Endothelial cell of umbilical vein (primary cell): ENCODE results near the gene NUMA1. TPM values are rescaled to one million over a fixed set of nuclear protein-coding genes. Genes with fewer than 3 reads are reported as not detected.

Experiments
- BruUV-seq: library from RNA; stranded (reverse); fragments of 400-500 nt; replicated peaks from 2 replicates; lab custom pipeline; 2021; lab: Mats Ljungman, UMichigan
- CTCF ChIA-PET: fragments of 300-600, 350-600 bp; sonication (Branson Sonifier 250); formaldehyde crosslinking; loops from one replicate; lab custom pipeline; 2021; ENCODE audit warnings: antibody characterized with exemption, inconsistent platforms; lab: Charles Lee
- POLR2A ChIA-PET: fragments of 300-600, 350-600 bp; sonication (Branson Sonifier 250); formaldehyde crosslinking; loops from one replicate; lab custom pipeline; 2021; ENCODE audit warnings: antibody characterized with exemption, inconsistent platforms; lab: Charles Lee
- DNase-seq: peaks from one replicate; pipeline ENCODE4 v3.0.0-alpha.2; 2011; ENCODE audit warnings: low read depth, low spot score
- FAIRE-seq: peaks from 2 replicates; lab custom pipeline; 2011; peaks lifted over from hg19 to GRCh38; lab: Jason Lieb, UNC
- H2AFZ ChIP-seq: 2 replicates; pipeline ENCODE4 v1.6.0; 2012; ENCODE audit warnings: low read depth, low read length, control low read depth, inconsistent platforms
- H3K27ac ChIP-seq: 2 replicates; pipeline ENCODE4 v1.5.1; 2011; ENCODE audit warnings: low read depth, mild to moderate bottlenecking, control low read depth, low read length, moderate library complexity; ENCODE audit not compliant: insufficient read depth
- H3K27me3 ChIP-seq, 2 experiments: 2 replicates each; pipeline versions ENCODE4 v1.6.0 to v1.6.1; 2011; ENCODE audit warnings: low read length in 2 of 2, mixed read lengths in 1 of 2; ENCODE audit not compliant: control insufficient read depth in 2 of 2, insufficient read depth in 2 of 2
- H3K36me3 ChIP-seq, 2 experiments: 2 replicates in 1 of 2; 3 replicates in 1 of 2; pipeline ENCODE4 v1.5.1; 2011; ENCODE audit warnings: low read length in 2 of 2, mild to moderate bottlenecking in 1 of 2, moderate library complexity in 1 of 2; ENCODE audit not compliant: control insufficient read depth in 2 of 2, insufficient read depth in 2 of 2; ENCODE audit errors: extremely low read depth in 1 of 2
- H3K4me1 ChIP-seq: 3 replicates; pipeline ENCODE4 v1.5.1; 2011; ENCODE audit warnings: mild to moderate bottlenecking, low read length; ENCODE audit not compliant: control insufficient read depth, insufficient read depth; ENCODE audit errors: extremely low read depth
- H3K4me2 ChIP-seq: 2 replicates; pipeline ENCODE4 v1.6.1; 2011; ENCODE audit warnings: low read length, control low read depth, mixed read lengths; ENCODE audit not compliant: insufficient read depth
- H3K4me3 ChIP-seq, 3 experiments: fragments of 200-600 bp in 1 of 3; sonication (generic), shearing (Covaris generic) in 1 of 3; replicated peaks in 1 of 3; 2 replicates each; pipeline ENCODE4 v1.5.1; 2011 to 2016; ENCODE audit warnings: control low read depth in 3 of 3, low read length in 3 of 3, mild to moderate bottlenecking in 2 of 3, inconsistent platforms in 1 of 3, low read depth in 1 of 3, moderate library complexity in 1 of 3; ENCODE audit not compliant: insufficient read depth in 1 of 3
- H3K79me2 ChIP-seq: 2 replicates; pipeline ENCODE4 v1.6.0; 2012; ENCODE audit warnings: low read length, inconsistent platforms; ENCODE audit not compliant: control insufficient read depth, insufficient read depth
- H3K9ac ChIP-seq: replicated peaks from 2 replicates; pipeline ENCODE3; 2011; ENCODE audit warnings: low read length, control low read depth; ENCODE audit not compliant: insufficient read depth; ENCODE audit errors: extremely low read depth
- H3K9me1 ChIP-seq: replicated peaks from 3 replicates; pipeline ENCODE4 v1.6.0; 2011; ENCODE audit warnings: mild to moderate bottlenecking, low read length; ENCODE audit not compliant: control insufficient read depth, insufficient read depth; ENCODE audit errors: extremely low read depth
- H3K9me3 ChIP-seq: replicated peaks from 2 replicates; pipeline ENCODE4 v1.5.1; 2012; ENCODE audit warnings: low read length, inconsistent platforms; ENCODE audit not compliant: control insufficient read depth, insufficient read depth
- H4K20me1 ChIP-seq: replicated peaks from 2 replicates; pipeline ENCODE3; 2011; ENCODE audit warnings: mild to moderate bottlenecking, low read length; ENCODE audit not compliant: control insufficient read depth, insufficient read depth; ENCODE audit errors: extremely low read depth
- FOS ChIP-seq: IDR thresholded peaks from 2 replicates; pipeline ENCODE4 v1.6.1; 2011; ENCODE audit warnings: mild to moderate bottlenecking, low read length, moderate library complexity, borderline replicate concordance; ENCODE audit not compliant: insufficient read depth
- GATA2 ChIP-seq: IDR thresholded peaks from 2 replicates; pipeline ENCODE4 v1.7.0; 2011; ENCODE audit warnings: low read depth, mild to moderate bottlenecking, moderate library complexity, mixed read lengths, low read length; ENCODE audit not compliant: insufficient read length, insufficient read depth
- JUN ChIP-seq: IDR thresholded peaks from 2 replicates; pipeline ENCODE4 v1.6.1; 2011; ENCODE audit warnings: borderline replicate concordance, low read depth; ENCODE audit not compliant: insufficient read length, insufficient read depth
- POLR2A ChIP-seq: IDR thresholded peaks from 2 replicates; pipeline ENCODE4 v1.6.1; 2012; ENCODE audit warnings: low read depth, mild to moderate bottlenecking, control low read depth, low read length
- POLR2AphosphoS5 ChIP-seq: IDR thresholded peaks from 2 replicates; pipeline ENCODE4 v1.6.1; 2012; ENCODE audit warnings: low read depth, mild to moderate bottlenecking, control low read depth, low read length, moderate library complexity; ENCODE audit not compliant: insufficient read depth
- dilution Hi-C: fragments of 300-500 bp; cut with MboI; formaldehyde crosslinking; loops from one replicate; pipeline ENCODE4 v1.15.0; 2019; ENCODE audit warnings: low sequenced_read_pairs; ENCODE audit not compliant: extremely low pct_ligation_motif_present
- intact Hi-C: fragments of 100-400 bp; cut with micrococcal nuclease; formaldehyde crosslinking; loops from one replicate; pipeline ENCODE4 v1.10.0; 2022
- polyA plus RNA-seq, 4 experiments: library from polyadenylated mRNA; depleted of rRNA in 3 of 4; stranded (reverse) in 3 of 4; unstranded in 1 of 4; fragments of >200 nt; gene quantifications; 2 replicates each; pipeline versions ENCODE4 v1.2.1 to v1.2.3, GENCODE V29; 2011 to 2012; ENCODE audit warnings: missing spikeins in 1 of 4
- total RNA-seq: library from RNA; stranded (reverse); gene quantifications from 2 replicates; pipeline ENCODE4 v1.2.3, GENCODE V29; 2021

NUMA1 gene
- total and polyA plus RNA-seq, 2 donors (not counting 3 experiments of a cell fraction or from before 2014, with no cell fraction given), result 120 to 164 TPM

DNA sequence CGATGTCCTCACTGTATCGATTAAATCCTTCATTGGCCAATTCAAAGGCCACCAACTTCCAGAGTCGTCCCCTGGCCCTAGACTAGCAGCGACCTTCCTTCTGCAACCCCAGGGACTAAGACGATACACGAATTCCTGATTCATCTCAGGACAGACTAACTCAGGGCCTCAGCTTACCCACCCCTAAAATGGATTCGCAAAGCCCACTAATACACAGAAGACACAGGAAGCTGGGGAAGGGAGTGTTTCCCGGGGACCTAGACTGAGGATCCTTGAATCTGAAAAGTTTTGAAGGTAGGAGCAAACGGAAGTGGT lies 22.2 kb upstream of the NUMA1 start:
- Histone ChIP-seq H3K79me2 (peaks cover 29% of the 10 kb centered on the region), H3K4me2 (peak overlapping the region; percentile 78), H3K9me1 (no peaks in the 10 kb centered on the region), H4K20me1 (no peaks in the 10 kb centered on the region), H3K9me3 (no peaks in the 10 kb centered on the region), H3K36me3 (peaks cover 11 to 15% of the 10 kb centered on the region in 2 experiments), H3K27ac (peak overlapping the region; percentile 88), H3K9ac (peak overlapping the region; percentile 99), H3K4me1 (peaks cover 26% of the 10 kb centered on the region), H3K27me3 (no peaks in the 10 kb centered on the region), H3K4me3 (peak overlapping the region; percentile 74 to 97 (median 86)), H2AFZ (peak overlapping the region; percentile 45)
- no TSS peak for BruUV-seq
- intact Hi-C loops, result loop anchor here (2.0 kb wide), 1 partner anchor 62 kb away; no protein-coding TSS in a partner anchor
- POLR2A ChIA-PET, result no interaction called here
- dilution Hi-C loops, result no loop called here
- CTCF ChIA-PET, result interaction anchor here (1.0 to 2.2 kb wide), 4 partner anchors 12 to 328 kb away, joined by 3 to 7 read pairs (median 4); no protein-coding TSS in a partner anchor
- peak; percentile 2 for TF ChIP-seq POLR2A
- TF ChIP-seq GATA2, result no peak
- DNase-seq (no peak), FAIRE-seq (no peak)

DNA sequence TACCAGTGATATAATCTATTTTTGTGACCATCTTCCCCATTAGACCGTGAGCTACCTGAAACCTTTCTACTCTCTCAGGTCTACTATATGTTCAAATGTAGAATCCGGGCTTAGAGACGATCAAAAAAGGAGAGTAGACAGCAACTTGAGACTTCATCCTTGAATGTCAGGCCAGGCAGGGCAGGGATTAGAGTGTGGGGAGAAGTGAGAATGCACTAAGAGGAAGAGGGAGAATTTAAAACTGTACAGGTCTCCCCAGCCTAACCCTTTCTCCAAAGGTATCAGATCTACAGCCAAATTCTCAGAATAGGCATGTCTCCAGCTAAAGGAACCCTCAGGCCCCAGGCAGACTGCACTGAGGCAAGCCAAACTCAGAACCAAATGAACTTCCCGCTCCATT lies 21.8 kb upstream of the NUMA1 start:
- TF ChIP-seq POLR2AphosphoS5, result no peak
- no peak for TF ChIP-seq FOS
- peak; percentile 11 for TF ChIP-seq POLR2A
- TF ChIP-seq JUN, result no peak
- Histone ChIP-seq H3K27me3 (no peaks in the 10 kb centered on the region), H3K4me2 (peak overlapping the region; percentile 78), H3K27ac (peak overlapping the region; percentile 88), H4K20me1 (no peaks in the 10 kb centered on the region), H2AFZ (no peak overlapping the region), H3K36me3 (peaks cover 11 to 17% of the 10 kb centered on the region in 2 experiments), H3K9me3 (no peaks in the 10 kb centered on the region), H3K79me2 (peaks cover 29% of the 10 kb centered on the region), H3K9me1 (no peaks in the 10 kb centered on the region), H3K4me3 (peak overlapping the region; percentile 74 to 97 (median 86)), H3K9ac (peak overlapping the region; percentile 99), H3K4me1 (peaks cover 26% of the 10 kb centered on the region)
- POLR2A ChIA-PET, result no interaction called here
- BruUV-seq, result no TSS peak
- DNase-seq, result no peak
- FAIRE-seq, result no peak
- CTCF ChIA-PET, result interaction anchor here (1.0 to 2.0 kb wide), 5 partner anchors 12 to 329 kb away, joined by 3 to 9 read pairs (median 4); no protein-coding TSS in a partner anchor
- intact Hi-C loops, result loop anchor here (2.0 kb wide), 1 partner anchor 61 kb away; no protein-coding TSS in a partner anchor
- dilution Hi-C loops, result no loop called here
